DND-41 (cell line): ENCODE data around the gene PIP4K2A.

ENCODE experiments used
- CTCF ChIP-seq: IDR thresholded peaks from 2 replicates; pipeline ENCODE4 v1.5.1; 2012; ENCODE audit warnings: borderline replicate concordance, low read length, moderate library complexity, mild to moderate bottlenecking; ENCODE audit not compliant: poor library complexity, severe bottlenecking; ENCODE audit errors: extremely low read depth
- EZH2 ChIP-seq: IDR thresholded peaks from 3 replicates; pipeline ENCODE4 v1.6.1; 2012; ENCODE audit warnings: borderline replicate concordance, low read depth, mild to moderate bottlenecking, moderate library complexity, low read length, inconsistent platforms; ENCODE audit not compliant: severe bottlenecking

DNA sequence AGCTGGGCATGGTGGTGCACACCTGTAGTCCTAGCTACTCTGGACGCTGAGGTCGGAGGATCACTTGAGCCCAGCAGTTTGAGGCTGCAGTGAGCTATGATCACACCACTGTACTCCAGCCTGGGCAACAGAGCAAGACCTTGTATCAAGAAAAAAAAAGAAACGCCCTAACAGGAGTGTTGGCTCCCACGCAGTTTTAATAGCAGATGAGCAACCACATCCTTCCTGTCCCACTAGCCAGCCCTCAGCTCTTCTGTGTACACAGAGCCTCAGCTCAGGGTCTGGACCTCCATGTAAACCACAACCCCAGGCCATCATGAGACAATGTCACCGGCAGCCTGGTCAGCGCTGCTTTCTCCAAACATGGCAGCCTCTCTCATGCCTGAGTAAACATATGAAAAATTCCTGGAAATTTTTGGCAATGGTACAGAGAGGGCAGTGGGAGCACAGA, 108.2 kb downstream of the PIP4K2A start:
- TF ChIP-seq CTCF (no peak), EZH2 (no peak)
